ENCODE data around the gene RALGAPA2.

DNA sequence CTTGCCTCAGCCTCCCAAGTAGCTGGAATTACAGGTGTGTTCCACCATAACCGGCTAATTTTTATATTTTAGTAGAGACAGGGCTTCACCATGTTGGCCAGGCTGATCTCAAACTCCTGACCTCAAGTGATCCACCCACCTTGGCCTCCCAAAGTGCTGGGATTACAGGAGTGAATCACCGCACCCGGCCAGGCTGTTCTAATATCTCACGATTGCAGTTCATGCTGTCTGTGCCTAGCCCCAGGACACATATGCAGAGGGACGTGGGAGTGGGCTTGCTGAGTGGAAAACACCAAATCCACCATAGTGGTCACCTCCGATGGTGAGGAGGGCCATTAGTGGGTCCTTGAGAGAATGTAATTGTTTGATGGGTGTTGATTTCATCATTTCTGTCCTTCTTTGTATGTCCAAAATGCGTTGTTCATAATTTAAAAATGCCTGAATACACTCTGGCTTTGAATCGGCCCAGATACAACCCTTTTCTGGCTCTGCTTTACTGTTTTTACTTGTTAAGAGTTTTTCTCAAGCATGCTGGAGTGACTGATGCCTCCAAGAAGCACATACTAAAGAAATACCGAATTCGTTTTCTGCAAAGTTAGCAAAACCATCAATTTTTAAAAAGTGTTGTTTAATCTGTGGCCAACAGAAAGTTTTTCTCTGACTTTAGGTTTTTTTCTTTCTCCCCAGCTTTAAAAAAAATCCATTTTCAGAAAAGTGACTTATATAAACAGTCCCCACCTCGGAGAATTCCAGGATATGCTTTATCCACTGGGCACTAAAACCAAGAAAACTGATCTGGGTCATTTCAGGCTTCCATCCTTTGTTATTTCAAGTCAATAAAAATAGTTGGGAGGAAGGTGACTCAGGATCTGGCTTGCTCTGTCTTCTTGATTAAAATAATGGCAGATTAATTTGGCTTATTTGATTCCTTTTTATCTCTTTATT lies 18.8 kb upstream of the RALGAPA2 start:
- no peak for TF ChIP-seq CTCF (conservative IDR thresholded peaks at IDR 0.05 in 1 of 2, IDR thresholded peaks at IDR 0.05 in 1 of 2; ENCODE audit: low read depth in 1 of 2, low read length in 2 of 2)
- no peak for TF ChIP-seq EZH2 (IDR thresholded peaks at IDR 0.05; ENCODE audit: low read length, missing control alignments)
